SU-DHL-6 (cell line): ENCODE data around the gene DNER.

Source experiments
- EZH2phosphoT487 ChIP-seq: fragments of 200-600 bp; sonication (generic), shearing (Covaris generic); conservative IDR thresholded peaks from 2 replicates; pipeline ENCODE4 v1.6.1; 2018; ENCODE audit warnings: mild to moderate bottlenecking, antibody characterized with exemption, low read length, moderate library complexity, mixed read lengths
- TF ChIP-seq, protein P1 (sequence below): fragments of 200-600 bp; sonication (generic); IDR thresholded peaks from one replicate; pipeline ENCODE4 v1.5.1; 2017; ENCODE audit warnings: antibody characterized with exemption, mild to moderate bottlenecking, low read length, moderate library complexity; ENCODE audit not compliant: insufficient read depth, poor library complexity, severe bottlenecking

DNA sequence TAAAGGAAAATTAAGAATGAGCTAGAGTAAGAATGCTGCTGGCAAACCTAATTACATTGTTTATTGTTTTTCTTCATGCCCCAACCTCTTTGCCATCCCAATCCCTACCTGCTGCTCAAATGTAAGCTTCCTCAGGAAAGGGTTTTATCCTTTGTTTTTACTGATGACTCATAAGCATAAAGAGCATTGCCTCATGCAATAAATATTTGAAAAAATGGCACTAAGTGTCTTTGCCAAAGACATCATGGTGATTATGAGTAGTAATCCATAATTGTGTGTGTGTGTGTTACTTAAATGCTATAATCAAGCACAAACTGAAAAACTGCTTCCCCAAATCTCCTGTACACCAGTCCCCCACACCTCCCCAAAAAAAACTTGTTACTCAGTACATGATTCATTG, 53.4 kb downstream of the DNER start:
- TF ChIP-seq, protein P1, sequence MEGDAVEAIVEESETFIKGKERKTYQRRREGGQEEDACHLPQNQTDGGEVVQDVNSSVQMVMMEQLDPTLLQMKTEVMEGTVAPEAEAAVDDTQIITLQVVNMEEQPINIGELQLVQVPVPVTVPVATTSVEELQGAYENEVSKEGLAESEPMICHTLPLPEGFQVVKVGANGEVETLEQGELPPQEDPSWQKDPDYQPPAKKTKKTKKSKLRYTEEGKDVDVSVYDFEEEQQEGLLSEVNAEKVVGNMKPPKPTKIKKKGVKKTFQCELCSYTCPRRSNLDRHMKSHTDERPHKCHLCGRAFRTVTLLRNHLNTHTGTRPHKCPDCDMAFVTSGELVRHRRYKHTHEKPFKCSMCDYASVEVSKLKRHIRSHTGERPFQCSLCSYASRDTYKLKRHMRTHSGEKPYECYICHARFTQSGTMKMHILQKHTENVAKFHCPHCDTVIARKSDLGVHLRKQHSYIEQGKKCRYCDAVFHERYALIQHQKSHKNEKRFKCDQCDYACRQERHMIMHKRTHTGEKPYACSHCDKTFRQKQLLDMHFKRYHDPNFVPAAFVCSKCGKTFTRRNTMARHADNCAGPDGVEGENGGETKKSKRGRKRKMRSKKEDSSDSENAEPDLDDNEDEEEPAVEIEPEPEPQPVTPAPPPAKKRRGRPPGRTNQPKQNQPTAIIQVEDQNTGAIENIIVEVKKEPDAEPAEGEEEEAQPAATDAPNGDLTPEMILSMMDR = no peak
- TF ChIP-seq EZH2phosphoT487 = no peak
